Thyroid gland (tissue), 4 donors: ENCODE data around the gene FAM120B. TPM values are rescaled to one million over a fixed set of nuclear protein-coding genes. Genes with fewer than 3 reads are reported as not detected.

Experiments
- DNase-seq, 2 donors: peaks; one replicate each; pipeline ENCODE4 v3.0.0-alpha.2; 2019
- H3K27ac ChIP-seq, 3 donors: fragments of 200-600 bp; sonication (generic); 1 replicate in 2 of 3; 2 replicates in 1 of 3; pipeline ENCODE4 v1.5.1; 2016 to 2019; ENCODE audit warnings: mild to moderate bottlenecking in 1 of 3, moderate library complexity in 1 of 3
- H3K27me3 ChIP-seq: fragments of 200-600 bp; sonication (generic); one replicate; pipeline ENCODE4 v1.5.1; 2019
- H3K36me3 ChIP-seq, 2 donors: fragments of 200-600 bp; sonication (generic); one replicate each; pipeline ENCODE4 v1.5.1; 2016 to 2019
- H3K4me1 ChIP-seq, 2 donors: fragments of 200-600 bp; sonication (generic); one replicate each; pipeline ENCODE4 v1.5.1; 2017 to 2019
- H3K4me3 ChIP-seq, 3 donors: fragments of 200-600 bp; sonication (generic); replicated peaks in 1 of 3; 1 replicate in 2 of 3; 2 replicates in 1 of 3; pipeline ENCODE4 v1.5.1; 2016; ENCODE audit warnings: mild to moderate bottlenecking in 1 of 3
- H3K9me3 ChIP-seq: fragments of 200-600 bp; sonication (generic); one replicate; pipeline ENCODE4 v1.5.1; 2017
- POLR2A ChIP-seq, 2 donors: fragments of 450-650 bp; IDR thresholded peaks; one replicate each; pipeline ENCODE4 v1.6.1; 2017; ENCODE audit warnings: antibody characterized with exemption in 2 of 2, mild to moderate bottlenecking in 2 of 2, moderate library complexity in 1 of 2
- WGBS, 2 donors: methylation state at CpG; one replicate each; pipeline ENCODE4 v1.1.5; 2017; 5-methylcytosine and 5-hydroxymethylcytosine counted together
- intact Hi-C: fragments of 100-400 bp; cut with DNase I; formaldehyde crosslinking; loops from one replicate; pipeline ENCODE4 v1.15.1; 2023
- total RNA-seq, 4 donors: library from RNA; depleted of rRNA; stranded (reverse); fragments of >200 nt; gene quantifications; one replicate each; pipeline ENCODE4 v1.2.3, GENCODE V29; 2016
- TF ChIP-seq, protein P1 (sequence below), 6 experiments: fragments of 200-600 bp in 3 of 6; fragments of 450-650 bp in 3 of 6; sonication (generic) in 3 of 6; IDR thresholded peaks; one replicate each; pipeline ENCODE4 v1.5.1; 2016 to 2019; ENCODE audit warnings: antibody characterized with exemption in 6 of 6, mild to moderate bottlenecking in 2 of 6, inconsistent platforms in 1 of 6, moderate library complexity in 1 of 6

Gene FAM120B
- total RNA-seq, 4 donors from 2014 or later, result 26.9 to 38.4 (median 27.7) TPM

- intact Hi-C loops, result no loop called here
- Histone ChIP-seq H3K4me3 (peak overlapping the region in 1 of 3 donors; percentile 8), H3K36me3 (no peaks in the 10 kb centered on the region), H3K9me3 (no peaks in the 10 kb centered on the region), H3K4me1 (peaks cover 4 to 13% of the 10 kb centered on the region in 2 donors), H3K27ac (no peak overlapping the region), H3K27me3 (no peaks in the 10 kb centered on the region)
- WGBS, 2 donors, result 44 to 62% methylated on average over 7 to 12 of the region's 12 CpGs
- no peak for TF ChIP-seq POLR2A (IDR thresholded peaks at IDR 0.05)
- TF ChIP-seq, protein P1, sequence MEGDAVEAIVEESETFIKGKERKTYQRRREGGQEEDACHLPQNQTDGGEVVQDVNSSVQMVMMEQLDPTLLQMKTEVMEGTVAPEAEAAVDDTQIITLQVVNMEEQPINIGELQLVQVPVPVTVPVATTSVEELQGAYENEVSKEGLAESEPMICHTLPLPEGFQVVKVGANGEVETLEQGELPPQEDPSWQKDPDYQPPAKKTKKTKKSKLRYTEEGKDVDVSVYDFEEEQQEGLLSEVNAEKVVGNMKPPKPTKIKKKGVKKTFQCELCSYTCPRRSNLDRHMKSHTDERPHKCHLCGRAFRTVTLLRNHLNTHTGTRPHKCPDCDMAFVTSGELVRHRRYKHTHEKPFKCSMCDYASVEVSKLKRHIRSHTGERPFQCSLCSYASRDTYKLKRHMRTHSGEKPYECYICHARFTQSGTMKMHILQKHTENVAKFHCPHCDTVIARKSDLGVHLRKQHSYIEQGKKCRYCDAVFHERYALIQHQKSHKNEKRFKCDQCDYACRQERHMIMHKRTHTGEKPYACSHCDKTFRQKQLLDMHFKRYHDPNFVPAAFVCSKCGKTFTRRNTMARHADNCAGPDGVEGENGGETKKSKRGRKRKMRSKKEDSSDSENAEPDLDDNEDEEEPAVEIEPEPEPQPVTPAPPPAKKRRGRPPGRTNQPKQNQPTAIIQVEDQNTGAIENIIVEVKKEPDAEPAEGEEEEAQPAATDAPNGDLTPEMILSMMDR (IDR thresholded peaks at IDR 0.05), result no peak
- no peak for DNase-seq
These were observed 131.3 kb downstream of the FAM120B start for GRCh38 chr6:170437719-170438401.

GRCh38 chr6:170438402-170438753 lies 131.8 kb downstream of the FAM120B start:
- Histone ChIP-seq H3K36me3 (no peaks in the 10 kb centered on the region), H3K4me1 (peaks cover 4 to 13% of the 10 kb centered on the region in 2 donors), H3K4me3 (peak overlapping the region in 1 of 3 donors; percentile 8), H3K27me3 (no peaks in the 10 kb centered on the region), H3K27ac (no peak overlapping the region), H3K9me3 (no peaks in the 10 kb centered on the region)
- TF ChIP-seq POLR2A (IDR thresholded peaks at IDR 0.05), result no peak
- TF ChIP-seq, protein P1 (IDR thresholded peaks at IDR 0.05), result no peak
- intact Hi-C loops, result no loop called here
- peak; percentile 81 to 89 for DNase-seq
- WGBS, 2 donors, result 0 to 2% methylated on average over 3 to 14 of the region's 15 CpGs

- TF ChIP-seq, protein P1 (IDR thresholded peaks at IDR 0.05), result no peak
- TF ChIP-seq POLR2A (IDR thresholded peaks at IDR 0.05), result no peak
- no peak overlapping the region for H3K4me3 ChIP-seq
- intact Hi-C loops, result no loop called here
- no peaks in the 10 kb centered on the region for H3K27me3 ChIP-seq
- DNase-seq, result no peak
- H3K36me3 ChIP-seq, result no peaks in the 10 kb centered on the region
- H3K27ac ChIP-seq, result no peak overlapping the region
- no peaks in the 10 kb centered on the region for H3K9me3 ChIP-seq
- H3K4me1 ChIP-seq, result peaks cover 4 to 13% of the 10 kb centered on the region in 2 donors
These were observed 132.3 kb downstream of the FAM120B start for GRCh38 chr6:170438861-170439260.

- Histone ChIP-seq H3K27me3 (no peaks in the 10 kb centered on the region), H3K36me3 (no peaks in the 10 kb centered on the region), H3K4me3 (no peak overlapping the region), H3K4me1 (peaks cover 4 to 18% of the 10 kb centered on the region in 2 donors), H3K27ac (no peak overlapping the region), H3K9me3 (no peaks in the 10 kb centered on the region)
- TF ChIP-seq, protein P1 (IDR thresholded peaks at IDR 0.05), result no peak
- no peak for TF ChIP-seq POLR2A (IDR thresholded peaks at IDR 0.05)
- DNase-seq, result no peak
- 92 to 95% methylated on average over 13 to 18 of the region's 21 CpGs for WGBS, 2 donors
- intact Hi-C loops, result no loop called here
These were observed 133.1 kb downstream of the FAM120B start for GRCh38 chr6:170439366-170440361.
